Epidermal melanocyte (primary cell): ENCODE measurements around the gene VPREB3.
A peak's percentile ranks its signal among the peaks of the same experiment; 100 is the strongest.

ENCODE experiments used
- DNase-seq: peaks from one replicate; pipeline ENCODE4 v3.0.0; 2011; ENCODE audit warnings: low spot score; ENCODE audit not compliant: insufficient read length

VPREB3 gene

GRCh38 chr22:23754220-23754919, at the start of gene VPREB3:
Gene VPREB3 (minus strand): TSS chr22:23754425. CDS start chr22:23754363, 62 bp downstream.
- no peak for DNase-seq

- no peak for DNase-seq
These were observed 49.0 kb upstream of the VPREB3 start for GRCh38 chr22:23803001-23803819.

GRCh38 chr22:23801886-23802377, 47.7 kb upstream of the VPREB3 start:
- DNase-seq: no peak

GRCh38 chr22:23801238-23801821, 47.1 kb upstream of the VPREB3 start:
- DNase-seq: no peak

GRCh38 chr22:23800297-23801237, 46.3 kb upstream of the VPREB3 start:
- no peak for DNase-seq

- no peak for DNase-seq
These were observed 42.2 kb upstream of the VPREB3 start for GRCh38 chr22:23796461-23796860.

- no peak for DNase-seq
These were observed 39.1 kb upstream of the VPREB3 start for GRCh38 chr22:23793326-23793725.

GRCh38 chr22:23791738-23792645, 37.8 kb upstream of the VPREB3 start:
- no peak for DNase-seq

GRCh38 chr22:23790819-23791737, 36.9 kb upstream of the VPREB3 start:
- DNase-seq: peak; percentile 39

GRCh38 chr22:23789638-23790037, 35.4 kb upstream of the VPREB3 start:
- DNase-seq: no peak

- DNase-seq: no peak
These were observed 34.9 kb upstream of the VPREB3 start for GRCh38 chr22:23789121-23789520.

GRCh38 chr22:23787910-23788309, 33.7 kb upstream of the VPREB3 start:
- DNase-seq: no peak

GRCh38 chr22:23787600-23787896, 33.3 kb upstream of the VPREB3 start:
- DNase-seq: no peak

GRCh38 chr22:23786752-23787599, 32.8 kb upstream of the VPREB3 start, which contains the start of gene SMARCB1:
Gene SMARCB1 (plus strand): TSS chr22:23786966. CDS start chr22:23787170, 204 bp downstream.
- DNase-seq: peak; percentile 91

- no peak for DNase-seq
These were observed 32.1 kb upstream of the VPREB3 start for GRCh38 chr22:23786261-23786710.

- DNase-seq: no peak
These were observed 30.0 kb upstream of the VPREB3 start for GRCh38 chr22:23784215-23784732.

- DNase-seq: no peak
These were observed 29.3 kb upstream of the VPREB3 start for GRCh38 chr22:23783265-23784150.
